OCI-LY1 (cell line): ENCODE data around the gene SYCP1.
"Not testable (repeated sequence)": the region's sequence is repeated elsewhere in the genome, so short reads cannot be mapped to it uniquely, and the experiment has no call there.

Experiments
- H2AFZ ChIP-seq: fragments of 200-600 bp; sonication (generic), shearing (Covaris generic); 2 replicates; pipeline ENCODE4 v1.6.0; 2014; ENCODE audit warnings: antibody characterized with exemption, mild to moderate bottlenecking, low read length
- H3F3A ChIP-seq: fragments of 200-600 bp; sonication (generic), shearing (Covaris generic); 2 replicates; pipeline ENCODE4 v1.6.0; 2014; ENCODE audit warnings: mild to moderate bottlenecking, antibody characterized with exemption, low read length, moderate library complexity; ENCODE audit not compliant: insufficient read depth
- H3K27ac ChIP-seq: fragments of 200-600 bp; sonication (generic); 2 replicates; pipeline ENCODE4 v1.5.1; 2014; ENCODE audit warnings: low read length, mixed run types, mild to moderate bottlenecking, low read depth; ENCODE audit not compliant: poor library complexity, severe bottlenecking
- H3K27me3 ChIP-seq: fragments of 200-600 bp; sonication (generic); 2 replicates; pipeline ENCODE4 v1.6.0; 2014; ENCODE audit warnings: antibody characterized with exemption, mild to moderate bottlenecking, low read length, moderate library complexity; ENCODE audit not compliant: insufficient read depth
- H3K36me3 ChIP-seq: fragments of 200-600 bp; sonication (generic); 2 replicates; pipeline ENCODE4 v1.6.1; 2014; ENCODE audit warnings: mild to moderate bottlenecking, antibody characterized with exemption, low read length, moderate library complexity, mixed read lengths; ENCODE audit not compliant: insufficient read depth
- H3K4me1 ChIP-seq: fragments of 200-600 bp; sonication (generic); 2 replicates; pipeline ENCODE4 v1.5.1; 2014; ENCODE audit warnings: mild to moderate bottlenecking, low read length, moderate library complexity; ENCODE audit not compliant: insufficient read depth, severe bottlenecking
- H3K4me2 ChIP-seq: fragments of 200-600 bp; sonication (generic), shearing (Covaris generic); 2 replicates; pipeline ENCODE4 v1.6.1; 2014; ENCODE audit warnings: low read length
- H3K4me3 ChIP-seq: fragments of 200-600 bp; sonication (generic); 2 replicates; pipeline ENCODE4 v1.5.1; 2014; ENCODE audit warnings: low read length, low read depth, mild to moderate bottlenecking, mixed read lengths; ENCODE audit not compliant: poor library complexity, severe bottlenecking
- H3K79me2 ChIP-seq: fragments of 200-600 bp; shearing (Covaris generic); 2 replicates; pipeline ENCODE4 v1.6.1; 2016; ENCODE audit warnings: mixed run types, low read length, mixed read lengths; ENCODE audit not compliant: insufficient read depth
- H3K9ac ChIP-seq: fragments of 200-600 bp; sonication (generic), shearing (Covaris generic); 2 replicates; pipeline ENCODE4 v1.6.1; 2014; ENCODE audit warnings: mild to moderate bottlenecking, low read length, mixed read lengths
- H3K9me2 ChIP-seq: fragments of 200-600 bp; sonication (generic), shearing (Covaris generic); 2 replicates; pipeline ENCODE4 v1.6.1; 2014; ENCODE audit warnings: low read depth, mild to moderate bottlenecking, low read length, mixed read lengths
- H3K9me3 ChIP-seq: fragments of 200-600 bp; shearing (Covaris generic); 2 replicates; pipeline ENCODE4 v1.6.1; 2014; ENCODE audit warnings: low read length, mixed read lengths
- H4K20me1 ChIP-seq: fragments of 200-600 bp; sonication (generic), shearing (Covaris generic); 2 replicates; pipeline ENCODE4 v1.6.0; 2016; ENCODE audit warnings: mild to moderate bottlenecking, low read length; ENCODE audit not compliant: insufficient read depth
- EZH2 ChIP-seq: fragments of 200-600 bp; sonication (generic), shearing (Covaris generic); IDR thresholded peaks from 2 replicates; pipeline ENCODE4 v1.8.0; 2017; ENCODE audit warnings: borderline replicate concordance, mixed run types, mild to moderate bottlenecking, antibody characterized with exemption, low read length, moderate library complexity, mixed read lengths
- TF ChIP-seq, protein P1 (sequence below): fragments of 200-600 bp; sonication (generic), shearing (Covaris generic); IDR thresholded peaks from 2 replicates; pipeline ENCODE4 v1.5.1; 2017; ENCODE audit warnings: mild to moderate bottlenecking, antibody characterized with exemption, low read length, moderate library complexity, mixed read lengths

SYCP1 gene

DNA sequence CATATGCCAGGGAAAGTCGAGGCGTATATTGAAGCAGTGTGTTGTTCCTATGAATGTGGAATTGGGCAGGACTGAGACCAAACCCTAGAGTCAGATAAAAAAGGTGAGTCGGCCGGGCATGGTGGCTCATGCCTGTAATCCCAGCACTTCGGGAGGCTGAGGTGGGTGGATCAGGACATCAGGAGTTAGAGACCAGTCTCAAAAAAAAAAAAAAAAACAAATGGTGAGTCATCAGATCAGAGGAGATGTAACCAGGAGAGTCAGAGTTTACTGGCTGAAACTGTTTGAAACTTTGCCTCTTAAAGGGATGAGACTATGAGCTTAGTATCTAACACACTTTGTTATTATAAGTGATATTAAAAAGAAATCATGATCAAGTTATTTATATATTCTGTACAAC is 26.4 kb upstream of the SYCP1 start:
- H3K27me3 ChIP-seq: no peaks in the 10 kb centered on the region
- H3K9me2 ChIP-seq: no peaks in the 10 kb centered on the region
- H4K20me1 ChIP-seq: no peaks in the 10 kb centered on the region
- no peaks in the 10 kb centered on the region for H3K79me2 ChIP-seq
- no peaks in the 10 kb centered on the region for H3F3A ChIP-seq
- H3K4me2 ChIP-seq: no peak overlapping the region
- no peaks in the 10 kb centered on the region for H3K36me3 ChIP-seq
- H2AFZ ChIP-seq: no peak overlapping the region
- no peak for TF ChIP-seq EZH2
- TF ChIP-seq, protein P1, sequence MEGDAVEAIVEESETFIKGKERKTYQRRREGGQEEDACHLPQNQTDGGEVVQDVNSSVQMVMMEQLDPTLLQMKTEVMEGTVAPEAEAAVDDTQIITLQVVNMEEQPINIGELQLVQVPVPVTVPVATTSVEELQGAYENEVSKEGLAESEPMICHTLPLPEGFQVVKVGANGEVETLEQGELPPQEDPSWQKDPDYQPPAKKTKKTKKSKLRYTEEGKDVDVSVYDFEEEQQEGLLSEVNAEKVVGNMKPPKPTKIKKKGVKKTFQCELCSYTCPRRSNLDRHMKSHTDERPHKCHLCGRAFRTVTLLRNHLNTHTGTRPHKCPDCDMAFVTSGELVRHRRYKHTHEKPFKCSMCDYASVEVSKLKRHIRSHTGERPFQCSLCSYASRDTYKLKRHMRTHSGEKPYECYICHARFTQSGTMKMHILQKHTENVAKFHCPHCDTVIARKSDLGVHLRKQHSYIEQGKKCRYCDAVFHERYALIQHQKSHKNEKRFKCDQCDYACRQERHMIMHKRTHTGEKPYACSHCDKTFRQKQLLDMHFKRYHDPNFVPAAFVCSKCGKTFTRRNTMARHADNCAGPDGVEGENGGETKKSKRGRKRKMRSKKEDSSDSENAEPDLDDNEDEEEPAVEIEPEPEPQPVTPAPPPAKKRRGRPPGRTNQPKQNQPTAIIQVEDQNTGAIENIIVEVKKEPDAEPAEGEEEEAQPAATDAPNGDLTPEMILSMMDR: no peak
- H3K9ac ChIP-seq: no peak overlapping the region
- H3K4me3 ChIP-seq: no peak overlapping the region
- H3K9me3 ChIP-seq: no peaks in the 10 kb centered on the region
- H3K4me1 ChIP-seq: no peaks in the 10 kb centered on the region
- H3K27ac ChIP-seq: no peak overlapping the region

DNA sequence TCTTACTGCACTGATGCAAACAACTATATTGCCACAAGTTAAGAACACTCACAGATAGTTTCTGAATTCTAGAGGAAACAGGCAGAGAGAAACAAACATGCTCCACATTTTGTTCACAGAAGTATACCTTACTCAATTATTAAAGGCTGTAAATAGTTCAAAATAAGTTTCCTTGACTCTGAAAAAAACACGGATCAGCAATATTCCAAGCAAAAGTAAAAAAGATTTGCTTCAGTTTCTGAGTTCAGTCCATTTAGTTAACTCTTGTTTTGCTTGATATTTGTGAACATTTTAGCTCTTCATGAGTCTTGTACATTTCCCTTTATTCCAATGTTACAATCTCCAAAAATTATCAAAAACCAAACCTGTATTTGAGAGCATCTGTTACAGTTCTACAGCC is 24.6 kb upstream of the SYCP1 start:
- H3K9ac ChIP-seq, H4K20me1 ChIP-seq, H3K9me2 ChIP-seq, H3K4me1 ChIP-seq, H3K79me2 ChIP-seq, H3K27ac ChIP-seq, H3K4me3 ChIP-seq, H2AFZ ChIP-seq, H3F3A ChIP-seq, H3K4me2 ChIP-seq, H3K36me3 ChIP-seq, H3K9me3 ChIP-seq, H3K27me3 ChIP-seq: not testable (repeated sequence)

DNA sequence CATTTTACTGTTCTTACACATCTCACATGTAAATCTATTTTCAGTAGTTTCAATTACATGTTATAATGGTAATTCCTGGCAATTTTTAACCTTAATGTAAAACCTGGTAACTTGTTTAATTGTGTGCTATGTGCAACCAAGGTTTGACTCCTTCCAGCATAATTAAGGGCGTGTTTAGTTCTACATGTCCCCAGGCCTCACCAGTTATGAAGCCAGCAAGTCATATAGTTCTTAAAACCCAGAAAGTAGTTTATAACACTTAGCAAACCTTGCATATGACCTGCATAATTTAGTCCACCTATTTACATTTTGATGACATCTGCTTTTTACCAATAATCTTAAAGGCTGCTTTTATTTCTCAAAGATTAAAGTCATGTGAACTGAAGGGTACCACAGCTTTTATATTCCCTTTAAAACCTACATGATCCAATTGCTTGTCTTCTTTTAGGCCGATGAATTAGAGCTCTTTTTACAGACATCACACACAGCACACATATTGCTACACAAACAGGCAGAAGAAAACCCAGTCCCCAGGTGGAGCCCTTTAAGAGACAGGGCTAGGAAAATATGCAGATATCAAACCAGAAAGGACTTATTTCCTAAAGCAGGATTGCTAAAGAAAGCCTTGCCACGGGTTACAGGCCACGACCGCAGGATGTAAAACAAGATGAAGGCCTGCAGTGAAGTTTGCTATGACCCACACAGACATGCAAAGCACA is 23.2 kb upstream of the SYCP1 start:
- Histone ChIP-seq H3K4me3 (no peak overlapping the region), H3F3A (no peaks in the 10 kb centered on the region), H3K36me3 (no peaks in the 10 kb centered on the region), H3K27ac (no peak overlapping the region), H3K79me2 (no peaks in the 10 kb centered on the region), H3K9ac (no peak overlapping the region), H3K4me1 (no peaks in the 10 kb centered on the region), H3K4me2 (no peak overlapping the region), H2AFZ (no peak overlapping the region), H3K9me2 (no peaks in the 10 kb centered on the region), H3K9me3 (no peaks in the 10 kb centered on the region), H3K27me3 (no peaks in the 10 kb centered on the region), H4K20me1 (no peaks in the 10 kb centered on the region)
- TF ChIP-seq, protein P1: no peak
- TF ChIP-seq EZH2: no peak

DNA sequence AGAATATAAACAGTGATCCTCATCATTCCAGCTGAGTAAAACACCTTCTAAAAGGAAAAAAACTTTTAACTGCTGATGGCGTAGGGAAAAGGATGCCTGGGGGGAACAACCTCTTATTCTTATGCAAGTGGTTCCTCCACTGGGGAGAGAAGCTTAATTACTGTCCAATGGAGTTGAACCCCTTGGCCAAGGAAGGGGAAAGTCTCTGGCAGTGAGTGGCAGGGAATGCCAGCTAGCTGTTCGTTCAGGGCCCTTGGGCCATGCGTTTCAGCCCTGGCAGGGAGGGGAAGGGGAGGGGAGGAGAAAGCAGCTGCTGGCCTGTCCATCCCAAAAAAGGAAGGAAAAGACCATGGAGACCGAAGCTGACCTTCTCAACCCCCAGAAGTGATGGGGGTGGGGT is 22.6 kb upstream of the SYCP1 start:
- Histone ChIP-seq H3K79me2 (no peaks in the 10 kb centered on the region), H3F3A (no peaks in the 10 kb centered on the region), H3K4me2 (no peak overlapping the region), H4K20me1 (no peaks in the 10 kb centered on the region), H3K4me1 (no peaks in the 10 kb centered on the region), H3K9ac (no peak overlapping the region), H3K27ac (no peak overlapping the region), H3K27me3 (no peaks in the 10 kb centered on the region), H3K9me3 (no peaks in the 10 kb centered on the region), H3K36me3 (no peaks in the 10 kb centered on the region), H2AFZ (no peak overlapping the region), H3K4me3 (no peak overlapping the region), H3K9me2 (no peaks in the 10 kb centered on the region)
- TF ChIP-seq EZH2: no peak
- TF ChIP-seq, protein P1: no peak
